Body of pancreas (tissue), 4 donors: ENCODE results near the gene SREBF2. TPM values are rescaled to one million over a fixed set of nuclear protein-coding genes. Genes with fewer than 3 reads are reported as not detected.

Experiments used
- ATAC-seq: fragments of 150-250 bp; one replicate; pipeline ENCODE4 v1.9.1; 2016
- DNase-seq, 4 donors: peaks; one replicate each; pipeline ENCODE4 v3.0.0-alpha.2; 2019
- H3K27ac ChIP-seq, 4 donors: fragments of 200-600 bp; sonication (generic); 1 replicate in 3 of 4; 2 replicates in 1 of 4; pipeline versions ENCODE4 v1.5.1 to v1.6.1; 2016 to 2019; ENCODE audit warnings: mild to moderate bottlenecking in 1 of 4, mixed read lengths in 1 of 4, moderate library complexity in 1 of 4
- H3K27me3 ChIP-seq, 2 donors: fragments of 200-600 bp; sonication (generic); one replicate each; pipeline ENCODE4 v1.6.0; 2016; ENCODE audit warnings: mild to moderate bottlenecking in 1 of 2
- H3K36me3 ChIP-seq, 2 donors: fragments of 200-600 bp; sonication (generic); replicated peaks in 1 of 2; 2 replicates each; pipeline ENCODE4 v1.5.1; 2016; ENCODE audit warnings: low read depth in 2 of 2; ENCODE audit not compliant: insufficient read depth in 1 of 2
- H3K4me1 ChIP-seq: fragments of 200-600 bp; sonication (generic); one replicate; pipeline ENCODE4 v1.6.0; 2016
- H3K4me3 ChIP-seq, 2 donors: fragments of 200-600 bp; sonication (generic); 1 replicate in 1 of 2; 2 replicates in 1 of 2; pipeline ENCODE4 v1.5.1; 2016 to 2019
- H3K9me3 ChIP-seq, 3 donors: fragments of 200-600 bp; sonication (generic); 1 replicate in 2 of 3; 2 replicates in 1 of 3; pipeline ENCODE4 v1.5.1; 2016
- CTCF ChIP-seq, 7 experiments: fragments of 450-650 bp in 4 of 7; fragments of 200-600 bp in 3 of 7; sonication (generic) in 3 of 7; IDR thresholded peaks; one replicate each; pipeline ENCODE4 v1.5.1; 2016 to 2019; ENCODE audit warnings: antibody characterized with exemption in 7 of 7
- POLR2A ChIP-seq, 3 donors: fragments of 450-650 bp; IDR thresholded peaks; one replicate each; pipeline ENCODE4 v1.6.1; 2016; ENCODE audit warnings: antibody characterized with exemption in 3 of 3, mild to moderate bottlenecking in 2 of 3
- WGBS, 2 donors: methylation state at CpG; one replicate each; pipeline ENCODE4 v1.1.5; 2017; 5-methylcytosine and 5-hydroxymethylcytosine counted together
- intact Hi-C: fragments of 100-400 bp; cut with DNase I; formaldehyde crosslinking; loops from one replicate; pipeline ENCODE4 v1.15.1; 2023
- total RNA-seq, 2 donors: library from RNA; depleted of rRNA; stranded (reverse); fragments of >200 nt; gene quantifications; one replicate each; pipeline ENCODE4 v1.1.0, GENCODE V29; 2016

SREBF2 gene
- total RNA-seq, 2 donors from 2014 or later: 40.2 to 68.6 TPM

DNA sequence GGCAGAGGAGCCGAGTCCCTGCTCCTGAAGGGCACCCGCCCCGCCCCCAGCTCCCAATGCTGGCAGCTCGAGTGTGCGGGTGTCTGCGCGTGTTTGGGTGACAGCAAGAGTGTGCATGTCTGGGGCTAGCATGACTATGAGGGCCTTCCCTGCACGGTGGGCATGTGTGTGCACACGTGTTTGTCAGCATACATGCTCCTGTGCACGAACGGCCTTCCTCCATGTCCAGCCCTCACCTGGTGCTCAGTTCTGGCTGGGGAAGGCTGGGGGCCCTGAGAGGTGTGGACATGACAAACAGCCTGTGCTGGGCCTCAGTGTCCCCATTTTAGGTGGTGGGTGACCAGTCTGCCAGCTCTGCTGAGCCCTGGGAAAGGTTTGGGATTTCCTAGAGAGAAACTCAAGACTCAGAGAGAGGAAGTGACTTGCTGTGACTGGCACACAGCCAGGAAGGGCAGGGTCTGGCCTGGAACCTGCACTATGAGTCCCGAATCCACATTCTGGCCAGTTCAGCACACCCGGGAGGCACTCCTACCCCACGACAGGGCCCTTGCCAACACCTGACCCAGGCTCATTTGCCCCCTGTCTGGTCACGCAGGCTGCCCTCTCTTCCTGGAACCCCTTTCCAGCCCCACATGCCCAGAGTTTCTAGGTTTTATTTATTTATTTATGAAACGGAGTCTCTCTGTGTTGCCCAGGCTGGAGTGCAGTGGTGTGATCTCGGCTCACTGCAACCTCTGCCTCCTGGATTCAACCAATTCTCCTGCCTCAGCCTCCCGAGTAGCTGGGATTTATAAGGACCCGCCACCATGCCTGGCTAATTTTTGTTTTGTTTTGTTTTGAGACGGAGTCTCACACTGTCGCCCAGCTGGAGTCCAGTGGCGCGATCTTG, 85.2 kb downstream of the SREBF2 start:
- 66 to 83% methylated on average over 12 to 23 of the region's 23 CpGs for WGBS, 2 donors
- Histone ChIP-seq H3K4me3 (no peak overlapping the region), H3K27ac (no peak overlapping the region), H3K27me3 (peaks cover 0 to 19% of the 10 kb centered on the region in 2 donors), H3K4me1 (peaks cover 28% of the 10 kb centered on the region), H3K9me3 (no peaks in the 10 kb centered on the region), H3K36me3 (no peaks in the 10 kb centered on the region)
- TF ChIP-seq CTCF (IDR thresholded peaks at IDR 0.05) (no peak), POLR2A (IDR thresholded peaks at IDR 0.05) (no peak)
- ATAC-seq (no peak), DNase-seq (peak in 3 of 4 donors; percentile 36 to 51 (median 40))
- intact Hi-C loops: no loop called here

- H3K4me3 ChIP-seq: no peak overlapping the region
- peak; percentile 54 for ATAC-seq
- no peaks in the 10 kb centered on the region for H3K36me3 ChIP-seq
- H3K4me1 ChIP-seq: peaks cover 23% of the 10 kb centered on the region
- TF ChIP-seq CTCF (IDR thresholded peaks at IDR 0.05) (no peak), POLR2A (IDR thresholded peaks at IDR 0.05) (no peak)
- WGBS, 2 donors: 2 to 8% methylated on average over 10 to 51 of the region's 62 CpGs
- no peaks in the 10 kb centered on the region for H3K9me3 ChIP-seq
- peak; percentile 41 to 63 (median 50) for DNase-seq
- no peak overlapping the region for H3K27ac ChIP-seq
- intact Hi-C loops: no loop called here
- H3K27me3 ChIP-seq: peaks cover 0 to 10% of the 10 kb centered on the region in 2 donors
These were observed 86.7 kb downstream of the SREBF2 start for GRCh38 chr22:41919357-41920224.

DNA sequence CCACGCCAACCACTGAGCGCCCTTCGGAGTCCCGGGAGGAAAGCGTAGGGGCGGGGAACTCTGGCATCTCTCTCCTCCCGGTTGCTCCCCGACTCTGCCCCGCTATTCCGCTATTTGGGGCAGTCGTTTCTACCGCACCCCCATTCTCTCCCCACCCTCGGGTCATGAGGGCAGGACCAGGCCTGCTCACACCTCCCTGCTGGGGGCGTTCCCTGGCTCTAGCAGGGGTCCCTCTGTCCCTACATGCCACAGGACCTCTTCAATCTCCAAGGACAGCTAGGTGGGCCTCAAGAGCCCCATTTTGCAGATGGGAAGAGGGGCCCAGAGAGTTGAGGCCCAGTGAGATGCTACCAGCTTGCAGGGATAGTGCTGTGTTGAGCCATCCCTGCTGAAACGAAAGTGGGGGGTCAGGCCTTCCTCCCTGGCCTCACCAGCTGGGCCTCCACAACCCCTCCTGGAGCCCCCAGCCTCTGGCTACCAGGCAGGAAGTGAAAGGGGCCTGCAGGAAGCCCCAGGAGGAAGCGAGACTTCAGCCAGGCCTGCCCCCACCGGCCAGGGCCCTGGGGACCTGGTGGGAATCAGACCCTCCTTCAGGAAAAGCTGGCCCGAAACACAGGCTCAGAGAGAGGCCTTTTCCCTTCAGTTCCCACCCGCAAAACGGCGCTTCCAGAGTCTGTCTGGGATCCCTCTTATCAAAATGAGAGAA, 87.5 kb downstream of the SREBF2 start:
- Histone ChIP-seq H3K27me3 (peaks cover 0 to 7% of the 10 kb centered on the region in 2 donors), H3K27ac (no peak overlapping the region), H3K4me1 (peaks cover 14% of the 10 kb centered on the region), H3K9me3 (no peaks in the 10 kb centered on the region), H3K36me3 (no peaks in the 10 kb centered on the region), H3K4me3 (no peak overlapping the region)
- ATAC-seq (no peak), DNase-seq (no peak)
- intact Hi-C loops: no loop called here
- 55 to 66% methylated on average over 13 to 21 of the region's 21 CpGs for whole genome bisulfite sequencing, 2 donors
- no peak for TF ChIP-seq CTCF (IDR thresholded peaks at IDR 0.05)

- Histone ChIP-seq H3K4me3 (no peak overlapping the region), H3K4me1 (peaks cover 27% of the 10 kb centered on the region), H3K27ac (no peak overlapping the region), H3K9me3 (no peaks in the 10 kb centered on the region), H3K36me3 (no peaks in the 10 kb centered on the region), H3K27me3 (peaks cover 0 to 3% of the 10 kb centered on the region in 2 donors)
- WGBS, 2 donors: 82 to 89% methylated on average over 5 of the region's 5 CpGs
- DNase-seq: no peak
- no peak for TF ChIP-seq CTCF (IDR thresholded peaks at IDR 0.05)
- no peak for TF ChIP-seq POLR2A (IDR thresholded peaks at IDR 0.05)
- no peak for ATAC-seq
- intact Hi-C loops: no loop called here
These were observed 89.4 kb downstream of the SREBF2 start for GRCh38 chr22:41922328-41922727.
